ACC112 (cell line): ENCODE measurements around the gene PHIP.
A peak's percentile ranks its signal among the peaks of the same experiment; 100 is the strongest.

ENCODE experiments used
- H2AFZ ChIP-seq: fragments of 200-600 bp; sonication (generic); one replicate; pipeline ENCODE4 v1.6.0; 2017; ENCODE audit warnings: antibody characterized with exemption, low read length; ENCODE audit not compliant: unreplicated experiment
- H3K27ac ChIP-seq: fragments of 200-600 bp; sonication (generic); 2 replicates; pipeline ENCODE4 v1.5.1; 2014; ENCODE audit warnings: low read depth, mild to moderate bottlenecking, antibody characterized with exemption, low read length, moderate library complexity
- H3K27me3 ChIP-seq: fragments of 200-600 bp; sonication (generic); 2 replicates; pipeline ENCODE4 v1.6.1; 2014; ENCODE audit warnings: mild to moderate bottlenecking, antibody characterized with exemption, low read length, moderate library complexity, mixed read lengths; ENCODE audit not compliant: insufficient read depth
- H3K36me3 ChIP-seq: fragments of 200-600 bp; sonication (generic); 2 replicates; pipeline ENCODE4 v1.6.1; 2016; ENCODE audit warnings: mild to moderate bottlenecking, antibody characterized with exemption, low read length, moderate library complexity, mixed read lengths; ENCODE audit not compliant: insufficient read depth
- H3K4me1 ChIP-seq: fragments of 200-600 bp; sonication (generic); one replicate; pipeline ENCODE4 v1.6.1; 2016; ENCODE audit warnings: low read length, mixed read lengths; ENCODE audit not compliant: insufficient read depth, unreplicated experiment, control insufficient read depth
- H3K4me3 ChIP-seq: fragments of 200-600 bp; sonication (generic); 2 replicates; pipeline ENCODE4 v1.5.1; 2014; ENCODE audit warnings: mild to moderate bottlenecking, low read depth, low read length
- H3K79me2 ChIP-seq: fragments of 200-600 bp; sonication (generic); one replicate; pipeline ENCODE4 v1.6.0; 2016; ENCODE audit warnings: low read length; ENCODE audit not compliant: control insufficient read depth, unreplicated experiment, insufficient read depth

Gene PHIP

GRCh38 chr6:79028641-79029314, 49.3 kb downstream of the PHIP start:
- H3K4me3 ChIP-seq: no peak overlapping the region
- H3K36me3 ChIP-seq: peaks cover 11% of the 10 kb centered on the region; the same call in 1 of the 2 replicates
- peaks cover 25% of the 10 kb centered on the region for H3K4me1 ChIP-seq
- no peaks in the 10 kb centered on the region for H3K27me3 ChIP-seq
- H3K79me2 ChIP-seq: peaks cover 12% of the 10 kb centered on the region
- H2AFZ ChIP-seq: no peak overlapping the region
- H3K27ac ChIP-seq: no peak overlapping the region

GRCh38 chr6:79011940-79012339, 66.1 kb downstream of the PHIP start:
- Histone ChIP-seq H3K27ac (no peak overlapping the region), H3K4me1 (peaks cover 4% of the 10 kb centered on the region), H2AFZ (no peak overlapping the region), H3K27me3 (no peaks in the 10 kb centered on the region), H3K36me3 (peaks cover 8% of the 10 kb centered on the region), H3K4me3 (no peak overlapping the region), H3K79me2 (no peaks in the 10 kb centered on the region)

GRCh38 chr6:79010422-79010821, 67.6 kb downstream of the PHIP start:
- Histone ChIP-seq H3K4me3 (no peak overlapping the region), H3K4me1 (peaks cover 18% of the 10 kb centered on the region), H3K36me3 (peaks cover 3% of the 10 kb centered on the region; the same call in 1 of the 2 replicates), H3K79me2 (no peaks in the 10 kb centered on the region), H3K27ac (no peak overlapping the region), H2AFZ (no peak overlapping the region), H3K27me3 (no peaks in the 10 kb centered on the region)

- no peaks in the 10 kb centered on the region for H3K27me3 ChIP-seq
- H3K36me3 ChIP-seq: no peaks in the 10 kb centered on the region; the same call in 1 of the 2 replicates
- no peaks in the 10 kb centered on the region for H3K79me2 ChIP-seq
- no peak overlapping the region for H3K4me3 ChIP-seq
- H3K4me1 ChIP-seq: peaks cover 24% of the 10 kb centered on the region
- H2AFZ ChIP-seq: no peak overlapping the region
- no peak overlapping the region for H3K27ac ChIP-seq
Measured at GRCh38 chr6:79009819-79010218, 68.2 kb downstream of the PHIP start.

GRCh38 chr6:79005497-79005896, 72.6 kb downstream of the PHIP start:
- H2AFZ ChIP-seq: peak overlapping the region; percentile 32

GRCh38 chr6:79005024-79005423, 73.0 kb downstream of the PHIP start:
- H2AFZ ChIP-seq: peak overlapping the region; percentile 32
- peak overlapping the region; percentile 53 for H3K4me3 ChIP-seq
- no peaks in the 10 kb centered on the region for H3K27me3 ChIP-seq
- H3K79me2 ChIP-seq: no peaks in the 10 kb centered on the region
- H3K36me3 ChIP-seq: peaks cover 20% of the 10 kb centered on the region
- H3K27ac ChIP-seq: peak overlapping the region; percentile 55
- peaks cover 26% of the 10 kb centered on the region for H3K4me1 ChIP-seq

More at GRCh38 chr6:79005497-79005896, 72.6 kb downstream of the PHIP start:
- Histone ChIP-seq H3K36me3 (peaks cover 20% of the 10 kb centered on the region), H3K4me3 (peak overlapping the region; percentile 53), H3K27ac (peak overlapping the region; percentile 55), H3K79me2 (no peaks in the 10 kb centered on the region), H3K4me1 (peaks cover 26% of the 10 kb centered on the region), H3K27me3 (no peaks in the 10 kb centered on the region)

GRCh38 chr6:79004239-79004638, 73.8 kb downstream of the PHIP start:
- Histone ChIP-seq H3K4me1 (peaks cover 26% of the 10 kb centered on the region), H3K27ac (no peak overlapping the region), H2AFZ (no peak overlapping the region), H3K36me3 (peaks cover 21% of the 10 kb centered on the region), H3K27me3 (no peaks in the 10 kb centered on the region), H3K4me3 (no peak overlapping the region), H3K79me2 (no peaks in the 10 kb centered on the region)

GRCh38 chr6:79001415-79001814, 76.6 kb downstream of the PHIP start:
- Histone ChIP-seq H3K27ac (no peak overlapping the region), H3K27me3 (no peaks in the 10 kb centered on the region), H2AFZ (no peak overlapping the region), H3K36me3 (peaks cover 45% of the 10 kb centered on the region), H3K4me3 (no peak overlapping the region), H3K79me2 (no peaks in the 10 kb centered on the region), H3K4me1 (peaks cover 18% of the 10 kb centered on the region)

GRCh38 chr6:78999737-79000136, 78.3 kb downstream of the PHIP start:
- H3K36me3 ChIP-seq: peaks cover 62% of the 10 kb centered on the region
- no peaks in the 10 kb centered on the region for H3K27me3 ChIP-seq
- H2AFZ ChIP-seq: no peak overlapping the region
- no peak overlapping the region for H3K4me3 ChIP-seq
- no peak overlapping the region for H3K27ac ChIP-seq
- no peaks in the 10 kb centered on the region for H3K79me2 ChIP-seq
- H3K4me1 ChIP-seq: peaks cover 1% of the 10 kb centered on the region

GRCh38 chr6:78995946-78996345, 82.1 kb downstream of the PHIP start:
- Histone ChIP-seq H3K36me3 (peaks cover 59% of the 10 kb centered on the region), H3K4me1 (no peaks in the 10 kb centered on the region), H2AFZ (no peak overlapping the region), H3K4me3 (no peak overlapping the region), H3K27ac (no peak overlapping the region), H3K27me3 (no peaks in the 10 kb centered on the region), H3K79me2 (no peaks in the 10 kb centered on the region)

- Histone ChIP-seq H3K79me2 (no peaks in the 10 kb centered on the region), H3K27ac (no peak overlapping the region), H3K4me3 (no peak overlapping the region), H3K36me3 (peaks cover 65% of the 10 kb centered on the region), H2AFZ (no peak overlapping the region), H3K27me3 (no peaks in the 10 kb centered on the region), H3K4me1 (no peaks in the 10 kb centered on the region)
Measured at GRCh38 chr6:78995346-78995745, 82.7 kb downstream of the PHIP start.
